Memory B cell (primary cell): ENCODE measurements around the gene EXOC6.

ENCODE experiments used
- ATAC-seq: fragments of 150-1000 bp; cut with Tn5 transposase; 2 replicates; pipeline ENCODE4 v1.10.0; 2021; ENCODE audit warnings: low read depth, mild to moderate bottlenecking, moderate library complexity
- DNase-seq, 2 donors: peaks; one replicate each; pipeline ENCODE4 v3.0.0; 2022; ENCODE audit warnings: low spot score in 2 of 2
- H3K27ac Mint-ChIP-seq: one replicate; pipeline ENCODE4 v1.8.0; 2022; ENCODE audit warnings: mild to moderate bottlenecking, moderate library complexity, mixed read lengths
- H3K27me3 Mint-ChIP-seq: one replicate; pipeline ENCODE4 v1.8.0; 2022; ENCODE audit warnings: mixed read lengths
- H3K36me3 Mint-ChIP-seq: one replicate; pipeline ENCODE4 v1.8.0; 2022; ENCODE audit warnings: mild to moderate bottlenecking, mixed read lengths
- H3K4me1 Mint-ChIP-seq: one replicate; pipeline ENCODE4 v1.8.0; 2022; ENCODE audit warnings: mixed read lengths
- H3K4me3 Mint-ChIP-seq: one replicate; pipeline ENCODE4 v1.8.0; 2022; ENCODE audit warnings: mild to moderate bottlenecking, moderate library complexity, mixed read lengths
- H3K9me3 Mint-ChIP-seq: one replicate; pipeline ENCODE4 v1.8.0; 2022; ENCODE audit warnings: mixed read lengths

Gene EXOC6

GRCh38 chr10:93059975-93060886 is 211.9 kb downstream of the EXOC6 start, which contains the start of gene CYP26C1:
CYP26C1 (plus strand) TSS chr10:93060798; CDS start chr10:93061264, 466 bp downstream.
- Mint-ChIP-seq H3K27me3 (peaks cover 15% of the 10 kb centered on the region), H3K36me3 (peaks cover 22% of the 10 kb centered on the region), H3K27ac (no peak within 1 kb of the TSS), H3K4me1 (peaks cover 16% of the 10 kb centered on the region), H3K4me3 (peak within 1 kb of the TSS; percentile 82), H3K9me3 (no peaks in the 10 kb centered on the region)
- ATAC-seq (no peak), DNase-seq (no peak)

DNA sequence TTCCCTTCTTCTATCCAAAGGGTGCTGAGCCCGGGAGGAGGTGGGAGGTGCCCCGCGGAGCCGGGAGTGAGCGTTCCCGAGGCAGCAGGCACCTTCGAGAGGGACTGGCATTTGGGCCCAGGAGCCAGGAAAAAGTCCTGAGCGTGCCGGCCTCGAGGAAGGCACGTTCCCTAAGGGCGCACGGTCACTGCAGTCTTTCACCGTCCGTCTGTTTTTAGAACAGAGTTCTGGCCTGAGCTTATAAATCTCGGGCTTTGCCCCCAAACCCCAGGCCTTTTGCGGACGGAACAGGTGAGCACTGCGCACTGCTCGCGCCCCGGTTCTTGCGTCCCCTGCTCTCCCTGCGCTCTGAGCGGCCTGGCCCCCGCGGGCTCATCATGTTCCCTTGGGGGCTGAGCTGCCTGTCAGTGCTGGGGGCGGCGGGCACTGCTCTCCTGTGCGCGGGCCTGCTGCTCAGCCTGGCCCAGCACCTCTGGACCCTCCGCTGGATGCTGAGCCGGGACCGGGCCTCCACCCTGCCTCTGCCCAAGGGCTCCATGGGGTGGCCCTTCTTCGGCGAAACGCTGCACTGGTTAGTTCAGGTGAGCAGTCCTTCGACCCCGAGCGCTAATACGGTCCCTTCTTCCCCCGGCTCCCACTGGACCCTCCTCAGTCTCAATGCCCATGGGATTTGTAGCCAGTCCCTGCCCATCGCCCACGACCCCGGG is 212.7 kb downstream of the EXOC6 start:
- DNase-seq = no peak
- Mint-ChIP-seq H3K27me3 (peaks cover 17% of the 10 kb centered on the region), H3K36me3 (peaks cover 22% of the 10 kb centered on the region), H3K27ac (no peak overlapping the region), H3K4me1 (peaks cover 16% of the 10 kb centered on the region), H3K9me3 (no peaks in the 10 kb centered on the region), H3K4me3 (peak overlapping the region; percentile 82)
- no peak for ATAC-seq

GRCh38 chr10:93061594-93062513 is 213.5 kb downstream of the EXOC6 start:
- Mint-ChIP-seq H3K36me3 (peaks cover 22% of the 10 kb centered on the region), H3K27ac (no peak overlapping the region), H3K4me3 (peak overlapping the region; percentile 82), H3K27me3 (peaks cover 17% of the 10 kb centered on the region), H3K4me1 (peaks cover 16% of the 10 kb centered on the region), H3K9me3 (no peaks in the 10 kb centered on the region)
- ATAC-seq (peak; percentile 67), DNase-seq (no peak)

- Mint-ChIP-seq H3K27ac (no peak overlapping the region), H3K9me3 (no peaks in the 10 kb centered on the region), H3K4me3 (peak overlapping the region; percentile 82), H3K36me3 (peaks cover 17% of the 10 kb centered on the region), H3K4me1 (peaks cover 16% of the 10 kb centered on the region), H3K27me3 (peaks cover 21% of the 10 kb centered on the region)
- DNase-seq = no peak
- peak; percentile 75 for ATAC-seq
These were observed 214.3 kb downstream of the EXOC6 start for GRCh38 chr10:93062514-93063143.

GRCh38 chr10:93063144-93063976 is 215.0 kb downstream of the EXOC6 start:
- H3K4me3 Mint-ChIP-seq = peak overlapping the region; percentile 11
- H3K36me3 Mint-ChIP-seq = peaks cover 13% of the 10 kb centered on the region
- no peak overlapping the region for H3K27ac Mint-ChIP-seq
- H3K27me3 Mint-ChIP-seq = peaks cover 19% of the 10 kb centered on the region
- H3K4me1 Mint-ChIP-seq = peaks cover 16% of the 10 kb centered on the region
- DNase-seq = no peak
- no peaks in the 10 kb centered on the region for H3K9me3 Mint-ChIP-seq
- no peak for ATAC-seq

GRCh38 chr10:93063977-93064660 is 215.8 kb downstream of the EXOC6 start:
- Mint-ChIP-seq H3K4me1 (peaks cover 20% of the 10 kb centered on the region), H3K9me3 (no peaks in the 10 kb centered on the region), H3K27ac (no peak overlapping the region), H3K4me3 (peak overlapping the region; percentile 11), H3K36me3 (peaks cover 9% of the 10 kb centered on the region), H3K27me3 (peaks cover 24% of the 10 kb centered on the region)
- no peak for DNase-seq
- no peak for ATAC-seq

GRCh38 chr10:93064874-93065660 is 216.7 kb downstream of the EXOC6 start:
- DNase-seq (no peak), ATAC-seq (no peak)
- Mint-ChIP-seq H3K36me3 (peaks cover 4% of the 10 kb centered on the region), H3K27ac (no peak overlapping the region), H3K9me3 (no peaks in the 10 kb centered on the region), H3K27me3 (peaks cover 23% of the 10 kb centered on the region), H3K4me1 (peaks cover 16% of the 10 kb centered on the region), H3K4me3 (no peak overlapping the region)

DNA sequence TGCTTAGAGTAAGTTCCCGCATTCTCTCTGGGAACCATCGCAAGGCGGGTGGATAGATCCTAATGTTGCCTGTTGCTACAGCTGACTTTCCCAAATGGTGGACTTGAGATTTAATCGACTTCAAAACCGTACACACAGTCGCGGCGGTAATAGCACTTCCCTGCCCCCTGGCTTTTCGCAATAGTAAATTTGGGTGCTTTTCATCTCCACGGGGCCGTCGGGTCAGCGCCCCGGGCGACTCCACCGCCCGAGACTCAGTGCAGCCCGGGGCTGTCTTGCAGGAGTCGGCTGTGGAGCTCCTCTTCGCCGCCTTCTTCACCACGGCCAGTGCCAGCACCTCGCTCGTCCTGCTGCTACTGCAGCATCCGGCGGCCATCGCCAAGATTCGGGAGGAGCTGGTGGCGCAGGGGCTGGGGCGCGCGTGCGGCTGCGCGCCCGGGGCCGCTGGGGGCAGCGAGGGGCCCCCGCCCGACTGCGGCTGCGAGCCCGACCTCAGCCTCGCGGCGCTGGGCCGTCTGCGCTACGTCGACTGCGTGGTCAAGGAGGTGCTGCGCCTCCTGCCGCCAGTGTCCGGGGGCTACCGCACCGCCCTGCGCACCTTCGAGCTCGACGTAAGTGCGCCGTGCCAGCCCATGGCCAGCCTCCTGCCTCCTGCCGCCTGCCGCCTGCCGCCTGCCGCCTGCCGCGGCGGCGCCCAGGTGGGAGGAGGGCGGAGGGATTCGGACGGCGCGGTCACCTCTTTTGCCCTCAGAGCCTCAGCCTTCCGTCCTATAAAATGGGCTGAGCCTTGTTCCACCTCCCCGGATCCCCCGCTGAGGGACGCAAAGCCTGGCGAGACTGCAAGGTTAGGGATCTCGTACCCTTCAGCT is 217.6 kb downstream of the EXOC6 start:
- no peak overlapping the region for H3K27ac Mint-ChIP-seq

DNA sequence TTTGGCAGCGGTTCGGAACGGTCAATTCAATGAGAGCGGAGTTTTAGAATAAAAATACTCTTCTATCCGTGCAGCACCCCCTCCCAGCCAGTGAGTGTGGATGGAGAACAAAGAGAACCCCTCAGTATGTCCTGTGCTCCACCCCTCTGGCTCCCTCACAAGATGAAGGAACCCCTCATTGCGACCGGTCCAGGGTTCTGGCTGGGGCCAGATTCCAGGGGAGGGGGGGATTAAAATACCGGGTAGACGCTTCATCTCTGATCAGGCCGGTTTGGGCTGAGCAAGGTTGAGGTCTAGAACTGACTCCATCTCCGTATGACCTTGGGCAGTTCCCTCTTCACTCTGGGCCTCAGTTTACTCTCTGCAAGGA is 218.2 kb downstream of the EXOC6 start:
- ATAC-seq (no peak), DNase-seq (no peak)
- no peak overlapping the region for H3K4me3 Mint-ChIP-seq
- no peak overlapping the region for H3K27ac Mint-ChIP-seq
- peaks cover 33% of the 10 kb centered on the region for H3K27me3 Mint-ChIP-seq
- H3K36me3 Mint-ChIP-seq = peaks cover 4% of the 10 kb centered on the region
- no peaks in the 10 kb centered on the region for H3K9me3 Mint-ChIP-seq
- peaks cover 17% of the 10 kb centered on the region for H3K4me1 Mint-ChIP-seq

More for the DNA sequence above, 217.6 kb downstream of the EXOC6 start:
- H3K27me3 Mint-ChIP-seq = peaks cover 31% of the 10 kb centered on the region
- peaks cover 4% of the 10 kb centered on the region for H3K36me3 Mint-ChIP-seq
- peaks cover 16% of the 10 kb centered on the region for H3K4me1 Mint-ChIP-seq
- no peak overlapping the region for H3K4me3 Mint-ChIP-seq
- no peaks in the 10 kb centered on the region for H3K9me3 Mint-ChIP-seq
- ATAC-seq (no peak), DNase-seq (no peak)

DNA sequence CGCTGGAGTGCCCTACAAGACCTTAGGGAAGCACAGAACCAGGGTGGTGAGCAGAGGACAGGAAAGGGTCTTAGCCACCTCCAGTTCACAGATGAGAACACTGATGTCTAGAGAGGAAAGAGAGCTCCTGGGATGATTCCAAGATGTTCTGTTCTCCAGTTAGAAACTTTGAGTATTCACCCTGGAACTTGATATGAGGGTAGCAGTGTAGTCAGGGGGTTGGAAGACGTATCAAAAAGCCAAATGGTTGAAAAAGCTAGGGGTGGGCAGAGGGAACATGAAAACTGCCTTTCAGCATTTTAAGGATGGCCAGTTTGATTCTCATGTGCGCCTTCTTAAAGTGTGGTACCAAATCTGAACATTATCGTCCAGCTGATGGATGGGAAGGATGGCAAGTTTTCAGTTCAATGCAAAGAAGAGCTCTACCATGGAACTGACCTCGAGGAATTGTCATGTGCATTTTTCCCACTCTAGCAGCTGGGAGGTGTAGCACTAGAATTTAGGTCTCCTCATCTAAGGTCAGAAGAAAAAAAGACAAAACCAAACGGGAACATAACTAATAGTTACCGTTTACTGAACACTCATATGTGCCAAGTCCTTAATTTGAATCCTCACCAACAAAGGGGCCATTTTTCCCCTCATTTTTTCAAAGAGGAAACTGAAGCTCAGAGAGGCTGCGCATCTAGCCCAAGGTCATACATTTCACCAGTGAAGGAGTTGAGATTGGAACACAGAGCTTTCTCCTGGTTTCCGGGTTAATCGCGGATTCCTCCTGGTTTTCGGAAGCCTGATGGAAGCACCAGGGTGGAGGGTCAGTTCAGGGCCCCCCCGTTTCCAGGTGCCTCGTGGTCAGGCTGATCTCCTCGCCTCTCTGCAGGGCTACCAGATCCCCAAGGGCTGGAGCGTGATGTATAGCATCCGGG is 219.4 kb downstream of the EXOC6 start:
- ATAC-seq = no peak
- Mint-ChIP-seq H3K9me3 (no peaks in the 10 kb centered on the region), H3K27me3 (peaks cover 36% of the 10 kb centered on the region), H3K4me3 (no peak overlapping the region), H3K36me3 (peaks cover 4% of the 10 kb centered on the region), H3K27ac (no peak overlapping the region), H3K4me1 (peaks cover 12% of the 10 kb centered on the region)
- no peak for DNase-seq
